Measurements from ENCODE around the gene PDGFD. TPM values are rescaled to one million over a fixed set of nuclear protein-coding genes. Genes with fewer than 3 reads are reported as not detected.

Gene PDGFD
- total RNA-seq, 3 donors from 2014 or later (not counting 1 experiment from before 2014, with no cell fraction given): 23.2 to 41.2 (median 33.1) TPM

- Histone ChIP-seq H3K4me1 (ENCODE audit: control insufficient read depth, insufficient read depth, low read length) (no peaks in the 10 kb centered on the region), H3K4me3 (ENCODE audit: low read length) (no peak overlapping the region), H3K27me3 (ENCODE audit: control insufficient read depth, insufficient read depth, low read length) (no peaks in the 10 kb centered on the region), H3K36me3 (ENCODE audit: control insufficient read depth, insufficient read depth, low read length) (no peaks in the 10 kb centered on the region), H3K27ac (ENCODE audit: low read length) (no peak overlapping the region), H3K9me3 (ENCODE audit: control insufficient read depth, insufficient read depth, low read length) (no peaks in the 10 kb centered on the region)
- intact Hi-C loops (cut with micrococcal nuclease): no loop called here
- WGBS (ENCODE audit: insufficient coverage): 50% methylated on average over 4 of the region's 5 CpGs
- Mint-ChIP-seq H3K9me3 (no peaks in the 10 kb centered on the region), H3K27me3 (ENCODE audit: low read depth in 2 of 2) (no peaks in the 10 kb centered on the region), H3K4me3 (no peak overlapping the region), H3K36me3 (no peaks in the 10 kb centered on the region), H3K4me1 (peaks cover 8 to 14% of the 10 kb centered on the region in 2 donors), H3K27ac (no peak overlapping the region)
- DNase-seq: no peak
- no peak for TF ChIP-seq CTCF (IDR thresholded peaks at IDR 0.05)
- no peak for ATAC-seq
Measured at GRCh38 chr11:103898577-103899336, 265.2 kb downstream of the PDGFD start.

GRCh38 chr11:103898065-103898464 lies 265.9 kb downstream of the PDGFD start:
- H3K27ac Mint-ChIP-seq: peak overlapping the region in 1 of 2 donors; percentile 34
- no peaks in the 10 kb centered on the region for H3K27me3 Mint-ChIP-seq (ENCODE audit: low read depth in 2 of 2)
- H3K4me3 Mint-ChIP-seq: no peak overlapping the region
- H3K36me3 Mint-ChIP-seq: no peaks in the 10 kb centered on the region
- no peak for TF ChIP-seq CTCF (IDR thresholded peaks at IDR 0.05)
- peaks cover 8 to 14% of the 10 kb centered on the region in 2 donors for H3K4me1 Mint-ChIP-seq
- no peaks in the 10 kb centered on the region for H3K9me3 ChIP-seq (ENCODE audit: control insufficient read depth, insufficient read depth, low read length)
- ATAC-seq (no peak), DNase-seq (no peak)
- intact Hi-C loops (cut with micrococcal nuclease): no loop called here
- H3K4me3 ChIP-seq (ENCODE audit: low read length): no peak overlapping the region
- no peak overlapping the region for H3K27ac ChIP-seq (ENCODE audit: low read length)
- no peaks in the 10 kb centered on the region for H3K4me1 ChIP-seq (ENCODE audit: control insufficient read depth, insufficient read depth, low read length)
- H3K27me3 ChIP-seq (ENCODE audit: control insufficient read depth, insufficient read depth, low read length): no peaks in the 10 kb centered on the region
- 34% methylated on average over 1 of the region's 1 CpG for WGBS (ENCODE audit: insufficient coverage)
- H3K9me3 Mint-ChIP-seq: no peaks in the 10 kb centered on the region
- no peaks in the 10 kb centered on the region for H3K36me3 ChIP-seq (ENCODE audit: control insufficient read depth, insufficient read depth, low read length)

GRCh38 chr11:103897160-103897936 lies 266.6 kb downstream of the PDGFD start:
- H3K27me3 Mint-ChIP-seq (ENCODE audit: low read depth in 2 of 2): no peaks in the 10 kb centered on the region
- no peak overlapping the region for H3K27ac Mint-ChIP-seq
- intact Hi-C loops (cut with micrococcal nuclease): no loop called here

More at GRCh38 chr11:103897160-103897936, 266.6 kb downstream of the PDGFD start:
- Histone ChIP-seq H3K9me3 (ENCODE audit: control insufficient read depth, insufficient read depth, low read length) (no peaks in the 10 kb centered on the region), H3K27ac (ENCODE audit: low read length) (no peak overlapping the region), H3K4me3 (ENCODE audit: low read length) (no peak overlapping the region), H3K27me3 (ENCODE audit: control insufficient read depth, insufficient read depth, low read length) (no peaks in the 10 kb centered on the region), H3K36me3 (ENCODE audit: control insufficient read depth, insufficient read depth, low read length) (no peaks in the 10 kb centered on the region), H3K4me1 (ENCODE audit: control insufficient read depth, insufficient read depth, low read length) (no peaks in the 10 kb centered on the region)
- peaks cover 8 to 14% of the 10 kb centered on the region in 2 donors for H3K4me1 Mint-ChIP-seq
- WGBS (ENCODE audit: insufficient coverage): 31% methylated on average over 2 of the region's 4 CpGs
- no peaks in the 10 kb centered on the region for H3K36me3 Mint-ChIP-seq
- DNase-seq (no peak), ATAC-seq (no peak)
- no peak for TF ChIP-seq CTCF (IDR thresholded peaks at IDR 0.05)
- no peaks in the 10 kb centered on the region for H3K9me3 Mint-ChIP-seq
- H3K4me3 Mint-ChIP-seq: no peak overlapping the region

Data from natural killer cell (primary cell).